ENCODE data around the gene HIP1. TPM values are rescaled to one million over a fixed set of nuclear protein-coding genes. Genes with fewer than 3 reads are reported as not detected.

Gene HIP1
- total and polyA plus RNA-seq, 2 of the 13 experiments (the other 11 are each of a cell fraction or from before 2014, with no cell fraction given): 4.5 to 6.2 TPM

DNA sequence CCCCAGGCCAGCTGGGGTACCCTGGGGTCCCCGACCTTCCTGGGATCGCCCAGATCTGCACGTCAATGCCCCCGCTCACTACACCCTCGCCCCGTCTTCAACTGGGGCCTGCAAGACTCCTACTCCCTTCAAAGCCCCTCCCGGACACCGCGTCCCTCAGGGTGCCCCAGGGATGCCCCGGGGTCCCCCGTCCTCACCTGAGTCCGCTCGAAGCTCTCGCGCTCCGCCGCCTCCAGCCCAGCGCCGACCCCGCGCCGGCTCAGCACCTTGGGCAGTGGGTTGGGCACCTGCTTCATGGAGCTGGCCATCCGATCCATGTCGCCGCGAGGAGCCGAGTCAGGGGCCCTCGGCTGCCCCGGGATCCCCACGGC is at the start of gene HIP1 (continued):
- TF ChIP-seq, protein P1, sequence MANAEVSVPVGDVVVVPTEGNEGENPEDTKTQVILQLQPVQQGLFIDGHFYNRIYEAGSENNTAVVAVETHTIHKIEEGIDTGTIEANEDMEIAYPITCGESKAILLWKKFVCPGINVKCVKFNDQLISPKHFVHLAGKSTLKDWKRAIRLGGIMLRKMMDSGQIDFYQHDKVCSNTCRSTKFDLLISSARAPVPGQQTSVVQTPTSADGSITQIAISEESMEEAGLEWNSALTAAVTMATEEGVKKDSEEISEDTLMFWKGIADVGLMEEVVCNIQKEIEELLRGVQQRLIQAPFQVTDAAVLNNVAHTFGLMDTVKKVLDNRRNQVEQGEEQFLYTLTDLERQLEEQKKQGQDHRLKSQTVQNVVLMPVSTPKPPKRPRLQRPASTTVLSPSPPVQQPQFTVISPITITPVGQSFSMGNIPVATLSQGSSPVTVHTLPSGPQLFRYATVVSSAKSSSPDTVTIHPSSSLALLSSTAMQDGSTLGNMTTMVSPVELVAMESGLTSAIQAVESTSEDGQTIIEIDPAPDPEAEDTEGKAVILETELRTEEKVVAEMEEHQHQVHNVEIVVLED (CRISPR knock-in tag; IDR thresholded peaks at IDR 0.05; ENCODE audit: borderline replicate concordance): no peak
- no peak for TF ChIP-seq ZC3H4 (CRISPR knock-in tag; IDR thresholded peaks at IDR 0.05; ENCODE audit: borderline replicate concordance)
- TF ChIP-seq MXI1 (IDR thresholded peaks at IDR 0.05; ENCODE audit: borderline replicate concordance, low read depth, low read length): 0 out of 3 replicates have a peak, but pooled peaks have one; percentile 42
- TF ChIP-seq CEBPG (CRISPR knock-in tag; IDR thresholded peaks at IDR 0.05): no peak
- TF ChIP-seq ZNF766 (CRISPR knock-in tag; IDR thresholded peaks at IDR 0.05; ENCODE audit: borderline replicate concordance): no peak
- TF ChIP-seq RAD21 (CRISPR knock-in tag; IDR thresholded peaks at IDR 0.05): peak; percentile 22; the same call in 1 of the 2 replicates
- TF ChIP-seq, protein P2, sequence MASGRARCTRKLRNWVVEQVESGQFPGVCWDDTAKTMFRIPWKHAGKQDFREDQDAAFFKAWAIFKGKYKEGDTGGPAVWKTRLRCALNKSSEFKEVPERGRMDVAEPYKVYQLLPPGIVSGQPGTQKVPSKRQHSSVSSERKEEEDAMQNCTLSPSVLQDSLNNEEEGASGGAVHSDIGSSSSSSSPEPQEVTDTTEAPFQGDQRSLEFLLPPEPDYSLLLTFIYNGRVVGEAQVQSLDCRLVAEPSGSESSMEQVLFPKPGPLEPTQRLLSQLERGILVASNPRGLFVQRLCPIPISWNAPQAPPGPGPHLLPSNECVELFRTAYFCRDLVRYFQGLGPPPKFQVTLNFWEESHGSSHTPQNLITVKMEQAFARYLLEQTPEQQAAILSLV (CRISPR knock-in tag; IDR thresholded peaks at IDR 0.05; ENCODE audit: borderline replicate concordance): no peak
- no peak for TF ChIP-seq NFE2 (CRISPR knock-in tag; IDR thresholded peaks at IDR 0.05)
- TF ChIP-seq PHB2 (IDR thresholded peaks at IDR 0.05; ENCODE audit: partially characterized antibody): no peak
- TF ChIP-seq KLF15 (CRISPR knock-in tag; IDR thresholded peaks at IDR 0.05; ENCODE audit: borderline replicate concordance): no peak
- TF ChIP-seq, protein P3, sequence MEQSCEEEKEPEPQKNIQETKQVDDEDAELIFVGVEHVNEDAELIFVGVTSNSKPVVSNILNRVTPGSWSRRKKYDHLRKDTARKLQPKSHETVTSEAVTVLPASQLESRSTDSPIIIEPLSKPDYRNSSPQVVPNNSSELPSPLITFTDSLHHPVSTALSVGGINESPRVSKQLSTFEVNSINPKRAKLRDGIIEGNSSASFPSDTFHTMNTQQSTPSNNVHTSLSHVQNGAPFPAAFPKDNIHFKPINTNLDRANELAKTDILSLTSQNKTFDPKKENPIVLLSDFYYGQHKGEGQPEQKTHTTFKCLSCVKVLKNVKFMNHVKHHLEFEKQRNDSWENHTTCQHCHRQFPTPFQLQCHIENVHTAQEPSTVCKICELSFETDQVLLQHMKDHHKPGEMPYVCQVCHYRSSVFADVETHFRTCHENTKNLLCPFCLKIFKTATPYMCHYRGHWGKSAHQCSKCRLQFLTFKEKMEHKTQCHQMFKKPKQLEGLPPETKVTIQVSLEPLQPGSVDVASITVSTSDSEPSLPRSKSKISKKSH (CRISPR knock-in tag; IDR thresholded peaks at IDR 0.05; ENCODE audit: borderline replicate concordance): peak; percentile 64; the same call in 1 of the 2 replicates
- no peak for TF ChIP-seq ZFP36 (IDR thresholded peaks at IDR 0.05; ENCODE audit: borderline replicate concordance, low read depth, low read length, partially characterized antibody)
- no peak for TF ChIP-seq ZSCAN25 (CRISPR knock-in tag; IDR thresholded peaks at IDR 0.05)
- TF ChIP-seq, protein P4, sequence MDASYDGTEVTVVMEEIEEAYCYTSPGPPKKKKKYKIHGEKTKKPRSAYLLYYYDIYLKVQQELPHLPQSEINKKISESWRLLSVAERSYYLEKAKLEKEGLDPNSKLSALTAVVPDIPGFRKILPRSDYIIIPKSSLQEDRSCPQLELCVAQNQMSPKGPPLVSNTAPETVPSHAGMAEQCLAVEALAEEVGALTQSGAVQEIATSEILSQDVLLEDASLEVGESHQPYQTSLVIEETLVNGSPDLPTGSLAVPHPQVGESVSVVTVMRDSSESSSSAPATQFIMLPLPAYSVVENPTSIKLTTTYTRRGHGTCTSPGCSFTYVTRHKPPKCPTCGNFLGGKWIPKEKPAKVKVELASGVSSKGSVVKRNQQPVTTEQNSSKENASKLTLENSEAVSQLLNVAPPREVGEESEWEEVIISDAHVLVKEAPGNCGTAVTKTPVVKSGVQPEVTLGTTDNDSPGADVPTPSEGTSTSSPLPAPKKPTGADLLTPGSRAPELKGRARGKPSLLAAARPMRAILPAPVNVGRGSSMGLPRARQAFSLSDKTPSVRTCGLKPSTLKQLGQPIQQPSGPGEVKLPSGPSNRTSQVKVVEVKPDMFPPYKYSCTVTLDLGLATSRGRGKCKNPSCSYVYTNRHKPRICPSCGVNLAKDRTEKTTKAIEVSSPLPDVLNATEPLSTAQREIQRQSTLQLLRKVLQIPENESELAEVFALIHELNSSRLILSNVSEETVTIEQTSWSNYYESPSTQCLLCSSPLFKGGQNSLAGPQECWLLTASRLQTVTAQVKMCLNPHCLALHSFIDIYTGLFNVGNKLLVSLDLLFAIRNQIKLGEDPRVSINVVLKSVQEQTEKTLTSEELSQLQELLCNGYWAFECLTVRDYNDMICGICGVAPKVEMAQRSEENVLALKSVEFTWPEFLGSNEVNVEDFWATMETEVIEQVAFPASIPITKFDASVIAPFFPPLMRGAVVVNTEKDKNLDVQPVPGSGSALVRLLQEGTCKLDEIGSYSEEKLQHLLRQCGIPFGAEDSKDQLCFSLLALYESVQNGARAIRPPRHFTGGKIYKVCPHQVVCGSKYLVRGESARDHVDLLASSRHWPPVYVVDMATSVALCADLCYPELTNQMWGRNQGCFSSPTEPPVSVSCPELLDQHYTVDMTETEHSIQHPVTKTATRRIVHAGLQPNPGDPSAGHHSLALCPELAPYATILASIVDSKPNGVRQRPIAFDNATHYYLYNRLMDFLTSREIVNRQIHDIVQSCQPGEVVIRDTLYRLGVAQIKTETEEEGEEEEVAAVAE (CRISPR knock-in tag; IDR thresholded peaks at IDR 0.05; ENCODE audit: borderline replicate concordance): no peak
- TF ChIP-seq SIX1 (CRISPR knock-in tag; IDR thresholded peaks at IDR 0.05; ENCODE audit: borderline replicate concordance): no peak
- no peak for TF ChIP-seq GPN1 (CRISPR knock-in tag; IDR thresholded peaks at IDR 0.05; ENCODE audit: borderline replicate concordance)
- no peak for TF ChIP-seq SATB2 (CRISPR knock-in tag; IDR thresholded peaks at IDR 0.05)
- no peak for TF ChIP-seq NFYC (CRISPR knock-in tag; IDR thresholded peaks at IDR 0.05)
- TF ChIP-seq KMT2B (CRISPR knock-in tag; IDR thresholded peaks at IDR 0.05): peak; percentile 44; the same call in 1 of the 2 replicates
- TF ChIP-seq, protein P5, sequence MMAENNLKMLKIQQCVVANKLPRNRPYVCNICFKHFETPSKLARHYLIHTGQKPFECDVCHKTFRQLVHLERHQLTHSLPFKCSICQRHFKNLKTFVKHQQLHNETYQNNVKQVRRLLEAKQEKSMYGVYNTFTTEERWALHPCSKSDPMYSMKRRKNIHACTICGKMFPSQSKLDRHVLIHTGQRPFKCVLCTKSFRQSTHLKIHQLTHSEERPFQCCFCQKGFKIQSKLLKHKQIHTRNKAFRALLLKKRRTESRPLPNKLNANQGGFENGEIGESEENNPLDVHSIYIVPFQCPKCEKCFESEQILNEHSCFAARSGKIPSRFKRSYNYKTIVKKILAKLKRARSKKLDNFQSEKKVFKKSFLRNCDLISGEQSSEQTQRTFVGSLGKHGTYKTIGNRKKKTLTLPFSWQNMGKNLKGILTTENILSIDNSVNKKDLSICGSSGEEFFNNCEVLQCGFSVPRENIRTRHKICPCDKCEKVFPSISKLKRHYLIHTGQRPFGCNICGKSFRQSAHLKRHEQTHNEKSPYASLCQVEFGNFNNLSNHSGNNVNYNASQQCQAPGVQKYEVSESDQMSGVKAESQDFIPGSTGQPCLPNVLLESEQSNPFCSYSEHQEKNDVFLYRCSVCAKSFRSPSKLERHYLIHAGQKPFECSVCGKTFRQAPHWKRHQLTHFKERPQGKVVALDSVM (CRISPR knock-in tag; IDR thresholded peaks at IDR 0.05): no peak

All from HepG2 (cell line).